Epithelial cell of esophagus (primary cell): Measurements from ENCODE around the gene POU3F2.

ENCODE experiments used
- DNase-seq: peaks from one replicate; pipeline ENCODE4 v3.0.0; 2010; ENCODE audit warnings: low read depth
- H3K4me3 ChIP-seq: 2 replicates; pipeline ENCODE4 v1.5.1; 2011; ENCODE audit warnings: mild to moderate bottlenecking, low read length, control low read depth
- TF ChIP-seq, protein P1 (sequence below): IDR thresholded peaks from 2 replicates; pipeline ENCODE4 v1.5.1; 2011; ENCODE audit warnings: low read depth, mild to moderate bottlenecking, low read length, control low read depth, inconsistent platforms; ENCODE audit not compliant: insufficient read depth; ENCODE audit errors: missing control alignments

Gene POU3F2

DNA sequence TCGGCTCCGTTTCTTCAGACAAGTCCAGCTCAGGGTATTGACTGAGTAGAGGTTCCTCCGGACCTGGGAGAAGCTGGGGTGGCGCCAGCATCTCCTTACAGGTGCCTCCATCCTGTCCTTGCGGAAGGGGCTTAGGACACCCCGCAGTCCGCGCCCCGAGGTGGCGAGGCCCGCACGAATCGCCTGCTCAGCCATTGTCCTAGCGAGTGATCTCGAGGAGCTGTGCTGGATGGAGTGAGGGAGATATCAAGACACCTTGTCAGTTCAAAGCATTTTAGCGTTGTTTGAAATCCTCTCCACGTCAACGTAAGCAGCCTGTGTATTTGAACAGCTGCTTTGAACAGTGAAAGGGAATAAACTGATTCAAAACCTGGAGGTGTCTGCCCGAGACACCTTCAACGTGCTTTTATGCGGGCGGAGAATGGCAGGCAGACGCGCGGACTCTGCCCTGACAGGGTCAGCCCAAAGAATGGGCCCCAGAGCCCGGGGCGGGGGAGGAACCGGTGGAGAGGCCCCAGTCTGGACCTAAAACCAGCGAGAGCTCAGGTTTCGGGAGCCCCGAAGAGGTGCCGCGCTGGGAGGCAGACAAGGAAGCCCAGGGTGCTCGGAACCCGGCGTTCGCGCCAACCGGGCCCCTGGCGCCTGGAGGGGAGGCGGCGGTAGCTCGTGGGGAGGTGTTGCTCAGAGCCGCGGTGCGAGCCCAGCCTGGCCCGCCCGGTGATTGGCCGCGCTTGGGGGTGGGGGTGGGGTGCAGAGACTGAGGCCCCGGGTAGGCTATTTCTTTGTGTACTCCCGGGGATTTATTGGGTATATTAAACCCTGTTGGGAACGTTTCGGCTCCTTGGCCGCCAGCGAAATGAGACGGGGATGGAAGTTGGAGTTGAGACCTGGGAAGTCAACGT lies 3.1 kb upstream of the POU3F2 start:
- H3K4me3 ChIP-seq, result no peak overlapping the region
- no peak for DNase-seq
- TF ChIP-seq, protein P1, sequence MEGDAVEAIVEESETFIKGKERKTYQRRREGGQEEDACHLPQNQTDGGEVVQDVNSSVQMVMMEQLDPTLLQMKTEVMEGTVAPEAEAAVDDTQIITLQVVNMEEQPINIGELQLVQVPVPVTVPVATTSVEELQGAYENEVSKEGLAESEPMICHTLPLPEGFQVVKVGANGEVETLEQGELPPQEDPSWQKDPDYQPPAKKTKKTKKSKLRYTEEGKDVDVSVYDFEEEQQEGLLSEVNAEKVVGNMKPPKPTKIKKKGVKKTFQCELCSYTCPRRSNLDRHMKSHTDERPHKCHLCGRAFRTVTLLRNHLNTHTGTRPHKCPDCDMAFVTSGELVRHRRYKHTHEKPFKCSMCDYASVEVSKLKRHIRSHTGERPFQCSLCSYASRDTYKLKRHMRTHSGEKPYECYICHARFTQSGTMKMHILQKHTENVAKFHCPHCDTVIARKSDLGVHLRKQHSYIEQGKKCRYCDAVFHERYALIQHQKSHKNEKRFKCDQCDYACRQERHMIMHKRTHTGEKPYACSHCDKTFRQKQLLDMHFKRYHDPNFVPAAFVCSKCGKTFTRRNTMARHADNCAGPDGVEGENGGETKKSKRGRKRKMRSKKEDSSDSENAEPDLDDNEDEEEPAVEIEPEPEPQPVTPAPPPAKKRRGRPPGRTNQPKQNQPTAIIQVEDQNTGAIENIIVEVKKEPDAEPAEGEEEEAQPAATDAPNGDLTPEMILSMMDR, result no peak

DNA sequence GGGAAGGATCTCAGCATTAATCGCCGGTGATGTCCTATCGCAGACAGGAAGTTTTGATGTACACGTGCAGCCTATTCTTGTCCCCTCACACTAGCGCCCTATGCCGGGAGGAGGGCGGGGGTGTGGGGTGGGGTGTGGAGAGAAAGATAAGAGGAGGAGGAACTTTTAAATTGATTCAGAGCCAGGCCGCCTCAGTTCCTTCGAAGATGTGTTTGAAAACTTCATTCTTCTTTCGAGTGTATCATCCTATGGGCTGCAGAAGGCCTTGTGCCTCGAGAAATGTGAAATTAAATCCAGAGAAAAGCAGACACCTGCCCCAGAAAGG lies 2.5 kb upstream of the POU3F2 start:
- no peak for DNase-seq
- TF ChIP-seq, protein P1, result no peak
- H3K4me3 ChIP-seq, result no peak overlapping the region

DNA sequence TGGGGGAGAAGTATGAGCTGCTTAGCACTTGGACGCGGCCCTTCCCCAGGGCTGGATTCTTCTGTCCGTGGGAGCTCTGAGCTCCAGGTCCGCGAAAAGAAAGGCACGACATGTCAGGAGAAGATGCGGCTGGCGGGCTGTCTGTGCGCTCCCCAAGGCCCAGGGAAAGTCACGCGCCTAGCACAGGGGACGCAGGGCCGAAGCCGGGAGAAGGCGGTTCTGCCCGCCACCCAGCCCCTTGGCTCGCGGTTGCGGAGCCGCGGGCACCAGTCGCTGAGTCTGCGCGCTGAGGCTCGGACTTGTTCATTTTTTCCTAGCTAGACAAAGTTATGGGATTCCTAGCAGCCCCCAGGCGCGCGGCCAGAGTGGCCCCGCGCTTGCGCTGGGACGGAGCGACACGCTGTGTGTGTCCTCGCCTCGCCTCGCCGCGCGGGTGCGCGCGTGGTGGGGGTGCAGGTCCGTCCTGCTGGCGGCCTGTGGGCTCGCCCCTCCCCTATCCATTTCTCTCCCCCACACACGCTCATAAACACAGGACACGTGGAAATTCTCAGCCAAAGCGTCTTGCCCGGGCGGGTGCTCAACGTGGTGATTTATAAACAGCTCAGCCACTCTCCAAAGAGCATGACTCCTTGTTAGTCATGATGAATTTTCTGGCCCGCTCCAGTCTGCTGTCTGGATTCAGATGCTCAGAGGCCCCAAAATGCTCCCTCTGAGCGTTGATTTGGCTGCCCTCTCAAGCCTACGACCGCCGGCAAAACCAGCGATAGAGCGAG lies 1.9 kb upstream of the POU3F2 start:
- peak; percentile 89 for DNase-seq
- TF ChIP-seq, protein P1, result no peak
- H3K4me3 ChIP-seq, result peak overlapping the region; percentile 31

DNA sequence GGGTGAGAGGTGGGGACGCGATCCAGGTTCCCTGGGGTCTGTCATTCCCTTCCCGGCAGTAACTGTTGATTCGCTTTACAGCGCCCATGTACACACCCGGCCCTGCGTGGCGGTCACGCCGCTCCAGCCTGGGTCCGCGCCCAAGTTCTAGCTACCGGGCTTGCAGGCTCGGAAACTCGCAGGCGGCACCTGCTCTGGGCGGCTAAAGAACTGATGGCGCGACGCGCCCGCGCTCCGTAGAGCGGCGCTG lies 1.4 kb upstream of the POU3F2 start:
- DNase-seq, result peak; percentile 33
- TF ChIP-seq, protein P1, result no peak
- H3K4me3 ChIP-seq, result peak overlapping the region; percentile 31

DNA sequence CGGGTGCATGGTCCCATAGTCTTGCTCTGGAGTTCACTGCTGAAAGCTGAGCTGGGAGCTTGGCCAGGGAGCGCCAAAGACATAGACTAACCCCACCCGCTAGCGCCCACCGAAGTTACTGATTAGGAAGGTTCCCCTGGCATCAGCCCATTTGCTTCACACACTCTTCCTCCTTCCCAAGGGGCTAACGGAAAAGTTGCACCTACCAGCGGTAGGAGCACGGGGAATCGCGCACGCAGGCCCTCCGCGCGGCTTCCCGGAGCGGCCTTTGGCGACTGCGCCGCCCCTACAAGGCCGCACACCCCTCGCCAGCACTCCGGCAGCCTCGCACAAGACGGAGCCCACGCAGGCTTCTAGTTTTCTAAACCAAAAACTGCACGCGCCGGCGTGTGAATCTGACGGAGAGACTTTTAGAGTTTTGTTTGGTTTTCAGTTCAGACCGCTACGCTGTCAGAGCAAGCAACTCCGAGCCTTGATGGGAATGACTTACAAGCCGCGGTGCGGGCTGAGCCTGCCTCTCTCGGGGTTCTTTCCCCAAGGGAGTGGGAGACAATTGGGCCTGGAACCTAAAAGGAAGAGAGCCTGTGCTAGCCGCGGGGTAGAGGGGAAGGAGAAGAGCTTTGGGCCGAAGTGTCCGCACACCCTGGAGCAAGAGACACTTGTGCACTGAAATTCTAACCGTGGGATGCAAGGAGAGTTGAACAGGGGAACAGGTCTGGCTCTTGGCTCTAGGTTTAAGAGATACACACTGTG lies 891 bp upstream of the POU3F2 start:
- DNase-seq, result peak; percentile 19
- peak overlapping the region; percentile 31 for H3K4me3 ChIP-seq
- TF ChIP-seq, protein P1, result no peak

DNA sequence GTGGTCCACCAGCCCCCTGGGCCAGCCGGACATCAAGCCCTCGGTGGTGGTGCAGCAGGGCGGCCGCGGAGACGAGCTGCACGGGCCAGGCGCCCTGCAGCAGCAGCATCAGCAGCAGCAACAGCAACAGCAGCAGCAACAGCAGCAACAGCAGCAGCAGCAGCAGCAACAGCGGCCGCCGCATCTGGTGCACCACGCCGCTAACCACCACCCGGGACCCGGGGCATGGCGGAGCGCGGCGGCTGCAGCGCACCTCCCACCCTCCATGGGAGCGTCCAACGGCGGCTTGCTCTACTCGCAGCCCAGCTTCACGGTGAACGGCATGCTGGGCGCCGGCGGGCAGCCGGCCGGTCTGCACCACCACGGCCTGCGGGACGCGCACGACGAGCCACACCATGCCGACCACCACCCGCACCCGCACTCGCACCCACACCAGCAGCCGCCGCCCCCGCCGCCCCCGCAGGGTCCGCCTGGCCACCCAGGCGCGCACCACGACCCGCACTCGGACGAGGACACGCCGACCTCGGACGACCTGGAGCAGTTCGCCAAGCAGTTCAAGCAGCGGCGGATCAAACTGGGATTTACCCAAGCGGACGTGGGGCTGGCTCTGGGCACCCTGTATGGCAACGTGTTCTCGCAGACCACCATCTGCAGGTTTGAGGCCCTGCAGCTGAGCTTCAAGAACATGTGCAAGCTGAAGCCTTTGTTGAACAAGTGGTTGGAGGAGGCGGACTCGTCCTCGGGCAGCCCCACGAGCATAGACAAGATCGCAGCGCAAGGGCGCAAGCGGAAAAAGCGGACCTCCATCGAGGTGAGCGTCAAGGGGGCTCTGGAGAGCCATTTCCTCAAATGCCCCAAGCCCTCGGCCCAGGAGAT lies 1.0 kb downstream of the POU3F2 start:
- TF ChIP-seq, protein P1, result no peak
- H3K4me3 ChIP-seq, result no peak overlapping the region
- no peak for DNase-seq
